ENCODE data around the gene DENND2C.

DENND2C gene

DNA sequence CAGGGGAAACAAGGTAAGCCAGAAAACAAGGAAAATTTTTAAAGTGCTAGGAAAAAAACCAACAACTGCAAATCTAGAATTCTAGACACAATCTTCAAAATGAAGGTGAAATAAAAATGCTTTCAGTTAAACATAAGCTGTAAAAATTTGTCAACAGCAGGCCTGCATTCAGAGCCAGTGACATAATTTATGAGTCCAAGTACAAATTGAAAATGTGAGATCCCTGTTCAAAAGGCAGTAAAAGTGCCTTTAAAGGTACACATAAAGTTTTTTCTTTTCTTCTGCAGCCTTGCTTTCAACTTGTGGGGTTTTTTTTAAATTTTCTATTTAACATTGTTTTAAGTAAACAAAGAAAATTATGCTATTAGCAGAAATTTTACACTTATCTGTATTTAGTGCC, 37.4 kb downstream of the DENND2C start:
- DNase-seq (ENCODE audit: insufficient read length, low spot score), result no peak
- no peak for FAIRE-seq
- TF ChIP-seq, protein P1, sequence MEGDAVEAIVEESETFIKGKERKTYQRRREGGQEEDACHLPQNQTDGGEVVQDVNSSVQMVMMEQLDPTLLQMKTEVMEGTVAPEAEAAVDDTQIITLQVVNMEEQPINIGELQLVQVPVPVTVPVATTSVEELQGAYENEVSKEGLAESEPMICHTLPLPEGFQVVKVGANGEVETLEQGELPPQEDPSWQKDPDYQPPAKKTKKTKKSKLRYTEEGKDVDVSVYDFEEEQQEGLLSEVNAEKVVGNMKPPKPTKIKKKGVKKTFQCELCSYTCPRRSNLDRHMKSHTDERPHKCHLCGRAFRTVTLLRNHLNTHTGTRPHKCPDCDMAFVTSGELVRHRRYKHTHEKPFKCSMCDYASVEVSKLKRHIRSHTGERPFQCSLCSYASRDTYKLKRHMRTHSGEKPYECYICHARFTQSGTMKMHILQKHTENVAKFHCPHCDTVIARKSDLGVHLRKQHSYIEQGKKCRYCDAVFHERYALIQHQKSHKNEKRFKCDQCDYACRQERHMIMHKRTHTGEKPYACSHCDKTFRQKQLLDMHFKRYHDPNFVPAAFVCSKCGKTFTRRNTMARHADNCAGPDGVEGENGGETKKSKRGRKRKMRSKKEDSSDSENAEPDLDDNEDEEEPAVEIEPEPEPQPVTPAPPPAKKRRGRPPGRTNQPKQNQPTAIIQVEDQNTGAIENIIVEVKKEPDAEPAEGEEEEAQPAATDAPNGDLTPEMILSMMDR (IDR thresholded peaks at IDR 0.05; ENCODE audit: insufficient read depth, missing control alignments), result no peak

DNA sequence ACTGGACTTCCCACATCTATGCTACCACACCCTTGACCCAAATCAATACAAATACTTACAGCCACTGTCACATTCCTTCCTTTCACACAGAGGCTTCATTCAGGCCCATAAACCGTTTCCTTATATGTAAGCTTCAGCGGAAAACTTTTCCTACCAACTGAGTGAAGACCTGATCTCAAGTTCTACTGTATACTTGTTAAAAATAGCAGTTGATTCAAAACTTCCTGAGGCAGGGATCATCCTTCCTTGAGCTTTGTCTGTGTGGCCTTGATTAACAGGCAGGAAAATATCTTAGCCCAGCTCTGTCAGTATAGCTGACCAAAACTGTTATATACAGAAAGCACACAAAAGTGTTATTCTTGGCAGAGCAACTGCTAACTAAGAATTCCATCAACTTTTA, 42.7 kb downstream of the DENND2C start:
- FAIRE-seq, result no peak
- TF ChIP-seq, protein P1 (IDR thresholded peaks at IDR 0.05; ENCODE audit: insufficient read depth, missing control alignments), result no peak

DNA sequence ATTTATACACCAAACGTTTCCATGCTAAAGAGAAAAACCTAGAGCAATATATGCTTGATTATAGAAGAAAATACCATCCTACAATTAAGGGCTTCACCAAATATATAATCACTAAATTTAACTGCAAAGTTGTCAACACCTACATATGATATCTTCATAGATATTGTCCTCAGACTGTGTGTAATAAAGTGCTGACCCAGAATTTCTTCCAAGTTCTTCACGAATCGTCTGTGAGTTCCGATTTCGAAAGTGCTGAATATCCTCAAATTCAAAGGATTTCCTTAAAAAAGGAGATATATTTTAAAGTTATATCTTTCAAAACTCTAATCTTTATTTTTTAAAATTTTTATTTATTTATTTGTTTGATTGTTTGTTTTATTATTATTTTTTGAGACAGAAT, 46.5 kb downstream of the DENND2C start:
- FAIRE-seq (no peak), DNase-seq (ENCODE audit: insufficient read length, low spot score) (no peak)
- TF ChIP-seq, protein P1 (IDR thresholded peaks at IDR 0.05; ENCODE audit: insufficient read depth, missing control alignments), result no peak

More for the DNA sequence above, 42.7 kb downstream of the DENND2C start:
- no peak for DNase-seq (ENCODE audit: insufficient read length, low spot score)

DNA sequence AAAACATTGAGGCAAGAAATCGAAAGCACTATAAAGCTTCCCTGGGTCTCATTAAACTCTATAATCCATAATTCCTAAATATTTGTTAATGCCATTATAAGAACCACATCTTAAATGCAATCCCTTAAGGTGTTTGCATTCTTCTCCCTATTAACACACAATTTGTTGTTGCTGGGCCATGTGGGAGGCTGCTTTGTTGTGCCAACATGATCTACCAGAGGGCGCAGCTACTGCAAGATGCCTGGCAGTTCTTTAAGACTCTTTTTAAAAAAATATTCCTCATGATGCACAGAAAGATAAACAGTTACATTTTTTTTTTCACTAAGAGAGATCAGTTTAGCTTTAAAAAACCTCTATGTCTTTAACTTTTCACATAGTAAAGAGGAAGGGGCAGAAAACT, 49.4 kb downstream of the DENND2C start:
- TF ChIP-seq, protein P1 (IDR thresholded peaks at IDR 0.05; ENCODE audit: insufficient read depth, missing control alignments), result peak; percentile 40
- DNase-seq (ENCODE audit: insufficient read length, low spot score) (no peak), FAIRE-seq (no peak)

DNA sequence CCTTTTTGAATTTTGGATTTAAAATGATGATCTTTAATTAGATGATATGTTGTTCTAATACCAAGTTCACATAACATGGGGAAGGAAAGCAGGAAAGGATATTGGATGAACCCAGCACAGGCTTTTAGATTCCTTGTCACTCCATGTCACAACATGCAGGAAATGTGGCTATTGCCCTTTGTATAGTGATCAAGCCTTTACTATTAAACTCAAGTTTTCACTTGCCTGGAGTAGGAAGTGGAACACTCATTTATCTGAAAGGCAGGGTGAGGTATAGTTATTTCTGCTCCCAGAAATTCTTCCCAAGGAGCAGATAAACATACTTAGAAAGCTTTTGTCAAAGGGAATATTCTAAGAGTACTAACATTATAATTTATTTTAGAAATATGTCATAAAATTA, 51.2 kb downstream of the DENND2C start:
- DNase-seq (ENCODE audit: insufficient read length, low spot score) (no peak), FAIRE-seq (no peak)
- TF ChIP-seq, protein P1 (IDR thresholded peaks at IDR 0.05; ENCODE audit: insufficient read depth, missing control alignments), result no peak

DNA sequence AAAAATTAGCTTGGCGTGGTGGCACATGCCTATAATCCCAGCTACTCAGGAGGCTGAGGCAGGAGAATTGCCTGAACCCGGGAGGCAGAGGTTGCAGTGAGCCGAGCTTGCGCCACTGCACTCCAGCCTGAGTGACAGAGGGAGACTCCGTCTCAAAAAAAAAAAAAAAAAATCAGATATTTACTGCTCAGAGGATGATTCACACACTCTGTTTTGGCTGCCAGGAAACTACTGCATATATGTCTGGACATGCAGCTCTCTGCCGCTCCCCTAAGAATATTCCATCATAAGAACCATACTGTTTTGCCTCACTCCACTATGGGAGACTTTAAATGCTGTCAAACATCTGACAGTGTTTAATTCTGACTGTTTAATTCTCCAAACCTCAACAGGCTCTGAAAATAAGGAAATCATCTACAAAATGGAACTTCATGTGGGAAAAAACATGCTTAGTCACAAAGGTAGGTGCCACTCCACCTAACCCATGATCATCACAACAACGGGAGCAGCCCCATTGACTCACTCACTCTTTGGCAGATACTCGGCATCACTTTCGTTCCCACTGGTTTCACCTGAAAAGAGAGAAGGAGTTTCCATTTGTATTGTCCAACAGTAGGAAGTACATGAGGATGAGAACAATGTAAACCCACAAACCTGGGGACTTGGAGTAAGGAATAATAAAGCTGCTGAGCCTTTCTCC, 59.2 kb downstream of the DENND2C start:
- no peak for FAIRE-seq
- TF ChIP-seq, protein P1 (IDR thresholded peaks at IDR 0.05; ENCODE audit: insufficient read depth, missing control alignments), result no peak
- DNase-seq (ENCODE audit: insufficient read length, low spot score), result no peak

DNA sequence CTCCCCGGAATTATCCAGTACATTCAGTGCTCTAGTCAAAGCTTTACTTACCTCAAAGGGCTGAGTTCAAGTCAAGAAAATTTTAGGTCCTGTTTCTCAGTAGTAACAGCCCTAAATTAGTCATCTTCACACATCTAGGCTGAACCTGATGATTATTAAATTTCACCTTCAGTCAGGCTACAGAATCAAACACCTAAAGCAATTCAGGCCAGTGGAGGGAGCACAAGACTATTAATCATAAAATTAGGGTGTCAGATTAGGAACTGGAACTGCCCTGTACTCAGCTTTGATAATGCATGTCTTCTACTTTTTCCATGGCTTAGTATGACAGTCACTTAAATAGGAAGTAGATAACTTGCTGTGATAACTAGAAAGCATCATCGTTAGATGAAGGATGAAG, 60.0 kb downstream of the DENND2C start:
- FAIRE-seq, result no peak
- TF ChIP-seq, protein P1 (IDR thresholded peaks at IDR 0.05; ENCODE audit: insufficient read depth, missing control alignments), result no peak
- DNase-seq (ENCODE audit: insufficient read length, low spot score), result no peak

Data from D721Med (cell line).